Ramos (cell line): ENCODE measurements around the gene PARM1.

ENCODE experiments used
- in situ Hi-C: fragments of 300-500 bp; cut with MboI; formaldehyde crosslinking; loops from one replicate; pipeline ENCODE4 v1.14.3; 2022; ENCODE audit warnings: low sequenced_read_pairs; ENCODE audit not compliant: unreplicated experiment

The PARM1 gene

DNA sequence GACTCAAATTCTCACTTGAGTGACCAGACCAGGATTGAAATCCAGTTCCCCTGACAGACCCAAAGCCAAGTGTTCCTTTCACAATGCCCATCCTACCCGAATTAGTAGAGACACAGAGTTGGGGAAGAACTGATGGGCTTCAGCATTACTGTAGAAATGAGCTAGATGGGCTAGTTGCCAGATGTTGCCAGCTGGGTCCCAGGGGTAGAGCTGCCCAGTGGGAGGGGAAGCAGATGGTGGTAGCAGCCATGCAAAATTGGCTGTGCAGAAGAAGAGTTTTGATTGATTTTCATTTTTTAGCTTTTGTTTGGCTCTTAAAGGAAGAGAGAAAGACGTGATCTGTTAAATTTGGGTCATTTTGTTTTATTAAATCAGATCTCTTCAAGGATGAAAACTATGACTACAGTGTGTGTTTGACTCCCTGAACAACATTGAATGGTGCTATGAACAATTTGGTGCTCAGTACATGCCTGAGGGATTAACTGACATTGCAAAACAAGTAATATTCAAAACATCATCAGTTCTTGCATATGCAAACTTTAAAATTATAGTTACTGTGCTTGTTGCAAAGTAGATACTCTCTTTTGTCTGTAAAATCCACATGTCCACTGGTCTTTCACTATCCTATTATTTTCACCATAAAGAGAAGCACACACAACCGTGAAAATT is 86.0 kb downstream of the PARM1 start:
- in situ Hi-C loops = no loop called here

DNA sequence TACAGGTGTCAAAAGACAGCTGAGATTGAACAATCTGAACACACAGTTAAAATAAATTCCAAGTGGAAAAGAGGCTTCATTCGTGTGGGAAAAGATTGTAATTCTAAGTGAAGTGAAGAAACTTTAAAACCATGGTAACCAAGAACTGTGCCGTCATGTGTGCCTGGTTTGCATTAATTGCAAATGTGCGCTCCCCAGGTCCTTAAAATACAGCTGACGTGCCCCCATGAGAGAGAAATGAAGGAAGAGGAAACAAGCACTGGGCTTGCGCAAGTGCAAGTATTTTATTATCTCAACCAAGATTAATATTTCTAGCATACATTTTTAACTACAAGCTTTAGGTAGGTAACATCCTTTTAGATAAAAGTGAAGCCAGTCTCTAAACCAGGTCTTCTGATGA is 92.5 kb downstream of the PARM1 start:
- in situ Hi-C loops = no loop called here

DNA sequence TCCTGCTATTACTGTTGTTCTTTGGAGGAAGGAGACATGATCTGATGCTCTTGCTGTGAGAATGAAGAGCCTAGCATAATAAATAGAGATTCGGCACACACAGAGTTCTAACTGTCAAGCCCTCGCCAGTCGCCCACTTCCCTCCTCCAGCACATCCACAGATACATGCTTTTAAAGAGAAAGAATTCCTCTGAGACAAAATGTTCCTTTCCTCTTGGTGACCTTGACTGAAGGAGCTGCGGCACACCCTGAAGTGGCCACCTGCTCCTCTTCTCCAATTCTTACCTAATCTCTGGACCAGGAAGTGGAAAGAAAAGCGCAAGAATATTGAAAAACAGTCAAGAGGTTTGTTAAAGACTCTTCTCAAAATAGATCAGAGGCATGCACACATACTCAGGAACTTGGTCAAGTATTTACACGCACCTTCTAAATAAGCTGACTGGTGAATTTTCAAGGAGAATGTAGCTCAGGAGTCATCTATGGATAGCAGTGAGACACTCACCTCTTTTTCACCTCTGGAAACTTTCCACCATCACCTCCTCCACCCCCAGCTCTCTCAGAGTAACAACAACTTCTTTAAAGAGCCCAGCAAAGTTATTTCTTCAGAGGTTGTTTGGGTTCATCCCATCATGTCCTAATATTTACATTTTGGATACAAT is 95.4 kb downstream of the PARM1 start:
- in situ Hi-C loops = no loop called here

DNA sequence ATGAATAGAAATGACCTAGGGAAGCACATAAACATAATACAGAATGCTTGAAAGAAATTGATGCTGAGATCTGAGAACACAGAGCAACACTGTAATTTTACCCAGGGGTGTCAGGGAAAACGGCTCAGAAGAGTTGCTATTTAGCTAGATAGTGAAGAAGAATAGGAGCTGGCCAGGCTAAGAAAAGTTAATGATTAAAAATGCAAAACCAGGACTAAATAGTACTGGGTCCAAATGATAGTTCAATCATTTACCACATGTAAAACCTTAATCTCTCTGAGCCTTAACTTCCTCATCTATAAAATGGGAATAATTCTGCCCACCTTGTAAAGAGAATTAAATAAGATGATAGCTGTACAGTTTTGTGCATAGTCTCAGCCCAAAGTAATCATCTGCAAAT is 97.1 kb downstream of the PARM1 start:
- in situ Hi-C loops = no loop called here

DNA sequence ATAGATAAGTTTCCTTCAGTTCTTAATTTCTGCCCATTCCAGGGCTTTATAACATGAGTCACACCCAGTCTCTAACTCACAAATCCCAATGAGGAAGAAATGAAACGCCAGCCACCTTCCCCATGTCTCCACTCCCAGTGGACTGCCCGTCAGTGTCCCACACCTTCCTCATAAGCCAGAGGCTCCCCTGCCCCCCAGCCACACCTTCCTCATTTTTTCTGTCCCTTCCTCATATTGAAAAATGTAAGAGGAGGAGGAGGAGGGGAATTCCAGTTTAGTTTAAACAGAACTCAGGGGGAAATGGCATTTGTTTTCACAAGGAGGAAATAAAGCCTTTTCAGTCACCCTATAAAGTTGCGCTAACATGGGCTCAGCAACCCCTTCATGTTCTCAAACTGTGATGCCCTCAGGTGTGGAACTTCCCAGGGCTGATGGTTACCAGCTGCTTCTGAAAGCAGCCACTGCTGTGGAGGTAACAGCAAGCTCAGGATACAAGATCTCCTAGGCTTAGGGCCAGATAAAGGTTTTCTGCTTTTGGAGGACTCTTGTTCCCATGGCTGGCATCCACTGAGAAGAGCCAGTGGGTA is 97.8 kb downstream of the PARM1 start:
- in situ Hi-C loops = no loop called here

DNA sequence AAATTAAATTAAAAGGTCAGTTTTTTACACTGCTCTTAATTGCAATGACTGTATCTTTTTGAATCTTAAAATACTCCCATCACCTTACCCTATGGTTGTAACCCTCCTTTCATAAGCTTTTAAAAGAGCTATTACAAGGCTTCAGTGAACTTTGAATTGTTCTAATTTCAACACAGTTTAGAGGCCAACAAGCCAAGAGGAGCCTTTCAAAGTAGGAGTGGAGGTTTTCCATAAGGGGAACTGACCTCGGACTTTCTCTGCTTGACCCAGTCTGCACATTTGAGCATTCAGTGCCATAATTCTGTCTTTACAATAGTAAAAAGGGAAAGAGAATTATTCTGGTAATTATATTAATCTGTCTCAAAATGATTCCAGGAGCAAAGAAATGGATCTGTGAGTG is 98.9 kb downstream of the PARM1 start:
- in situ Hi-C loops = no loop called here

DNA sequence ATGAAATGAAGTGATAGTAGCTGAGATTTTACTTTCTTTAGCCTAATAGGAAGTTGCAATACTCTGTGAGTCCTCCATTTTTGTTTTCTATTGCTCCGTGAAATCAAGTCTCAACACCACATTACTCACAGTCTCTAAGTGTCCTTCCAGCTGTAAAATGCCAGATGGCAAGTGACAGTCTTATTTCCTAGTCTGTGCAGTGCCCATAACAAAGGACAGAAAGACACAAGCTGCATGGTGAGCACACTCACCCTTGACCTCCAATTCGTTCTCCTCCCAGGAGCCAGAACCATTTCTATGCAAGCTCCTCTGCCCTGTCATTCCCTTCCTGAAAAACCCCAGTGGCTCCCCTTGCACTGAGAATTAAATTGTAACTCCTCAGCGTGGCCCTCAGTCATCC is 101.6 kb downstream of the PARM1 start:
- in situ Hi-C loops = no loop called here

DNA sequence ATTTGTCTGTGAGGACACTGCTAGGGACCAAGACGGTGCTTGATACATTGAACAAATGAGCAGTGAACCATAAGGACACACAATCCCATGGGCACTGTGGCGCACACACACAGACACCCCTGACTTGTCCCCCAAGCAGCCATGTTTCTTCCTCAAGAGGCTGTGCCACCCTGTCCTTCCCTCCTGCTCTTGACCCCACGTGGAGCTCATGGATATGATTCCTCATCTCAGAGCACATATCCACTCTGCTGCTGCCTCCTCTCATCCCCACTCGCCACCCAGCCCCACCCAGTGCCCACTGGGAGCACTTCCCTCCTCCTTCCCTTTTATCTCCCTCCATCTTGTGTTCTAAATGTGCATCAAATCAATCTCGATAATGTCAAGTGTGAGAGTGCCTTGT is 102.4 kb downstream of the PARM1 start:
- in situ Hi-C loops = no loop called here

DNA sequence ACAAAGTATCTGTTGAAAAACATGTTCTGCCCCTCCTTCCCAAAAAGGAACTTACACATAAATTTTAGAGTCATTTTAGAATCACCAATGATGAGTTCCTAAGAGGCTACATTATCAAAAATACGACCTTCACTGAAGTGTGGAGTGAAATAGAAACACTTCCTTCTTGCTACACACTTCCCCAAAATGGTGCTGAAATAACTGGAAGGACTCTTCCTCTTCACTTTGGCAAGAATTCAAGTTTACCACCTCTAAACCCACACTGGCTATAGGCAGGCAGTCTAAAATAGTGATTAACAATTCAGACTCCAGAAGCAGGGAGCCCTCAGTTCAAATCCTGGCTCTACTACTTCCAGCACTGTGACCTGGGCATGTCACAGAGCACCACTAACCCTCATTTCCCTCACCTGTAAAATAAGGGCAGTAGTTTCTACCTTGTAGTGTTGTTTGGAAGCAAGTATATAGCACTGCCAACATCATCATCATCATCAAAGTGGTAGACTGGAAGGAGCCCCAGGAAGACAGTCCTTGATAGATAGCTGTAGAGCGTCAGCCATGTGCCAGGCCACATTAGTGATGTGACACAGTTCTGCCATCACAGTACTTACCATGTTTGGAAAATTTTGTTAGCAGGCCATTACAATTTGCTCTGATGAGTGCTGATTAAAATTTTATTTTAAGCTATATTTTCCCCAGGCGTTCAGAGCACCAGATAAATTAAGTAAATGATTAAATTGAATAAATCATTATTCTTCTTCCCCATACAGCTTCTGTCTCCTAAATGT is 103.3 kb downstream of the PARM1 start:
- in situ Hi-C loops = no loop called here

DNA sequence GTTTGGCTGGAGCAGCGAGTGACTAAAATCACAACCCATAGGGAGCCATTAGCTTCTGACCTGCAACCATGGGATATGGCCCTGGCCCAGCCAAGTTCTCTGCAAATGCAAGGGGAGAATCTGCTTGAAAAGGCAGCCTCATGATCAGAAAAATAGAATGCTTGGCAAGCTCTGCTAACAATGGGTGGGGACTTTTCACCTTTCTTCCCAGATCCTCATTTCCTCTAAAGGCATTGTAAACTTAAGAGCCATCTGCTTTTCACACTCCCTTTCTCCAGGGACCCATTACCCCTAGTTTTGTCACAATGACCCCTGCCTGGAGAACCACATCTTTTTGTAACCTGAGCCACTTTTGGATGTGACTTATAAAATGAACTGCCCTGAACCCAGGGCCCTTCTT is 104.3 kb downstream of the PARM1 start:
- in situ Hi-C loops = no loop called here

DNA sequence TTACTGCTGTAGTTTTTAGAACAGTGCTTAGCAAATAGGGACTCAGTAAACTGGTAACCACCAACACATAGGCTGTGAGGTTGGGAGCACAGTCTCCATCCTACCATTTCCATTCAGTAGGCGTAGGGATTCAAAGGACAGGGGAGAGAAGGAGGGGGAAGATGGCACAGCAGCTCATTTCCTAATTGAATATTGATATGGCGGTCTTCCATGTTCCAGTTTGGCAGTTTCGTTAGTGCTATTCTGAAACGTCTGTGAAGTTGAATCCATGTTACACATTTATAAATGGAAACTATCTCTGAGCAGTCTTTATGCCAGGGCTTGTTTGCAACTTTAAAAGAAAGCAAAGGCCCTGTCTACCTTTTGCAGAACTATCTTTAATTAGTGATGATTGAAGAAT is 105.5 kb downstream of the PARM1 start:
- in situ Hi-C loops = no loop called here

DNA sequence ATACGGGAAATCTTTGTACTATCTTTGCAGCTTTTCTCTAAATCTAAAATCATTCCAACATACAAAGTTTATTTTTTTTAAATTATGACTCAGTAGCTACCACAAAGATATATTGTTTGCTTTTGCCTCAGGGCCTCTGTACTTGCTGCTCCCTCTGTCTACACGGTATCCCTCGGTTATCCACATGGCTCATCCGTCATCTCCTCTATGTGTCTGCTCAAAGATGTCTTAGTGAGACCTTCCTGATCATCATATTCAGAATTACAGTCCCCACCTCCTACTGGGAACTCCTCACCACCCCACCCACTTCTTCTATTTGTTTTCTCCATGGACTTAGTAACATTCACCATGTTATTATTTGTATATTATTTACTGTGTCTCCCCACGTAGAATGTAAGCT is 107.8 kb downstream of the PARM1 start:
- in situ Hi-C loops = no loop called here

DNA sequence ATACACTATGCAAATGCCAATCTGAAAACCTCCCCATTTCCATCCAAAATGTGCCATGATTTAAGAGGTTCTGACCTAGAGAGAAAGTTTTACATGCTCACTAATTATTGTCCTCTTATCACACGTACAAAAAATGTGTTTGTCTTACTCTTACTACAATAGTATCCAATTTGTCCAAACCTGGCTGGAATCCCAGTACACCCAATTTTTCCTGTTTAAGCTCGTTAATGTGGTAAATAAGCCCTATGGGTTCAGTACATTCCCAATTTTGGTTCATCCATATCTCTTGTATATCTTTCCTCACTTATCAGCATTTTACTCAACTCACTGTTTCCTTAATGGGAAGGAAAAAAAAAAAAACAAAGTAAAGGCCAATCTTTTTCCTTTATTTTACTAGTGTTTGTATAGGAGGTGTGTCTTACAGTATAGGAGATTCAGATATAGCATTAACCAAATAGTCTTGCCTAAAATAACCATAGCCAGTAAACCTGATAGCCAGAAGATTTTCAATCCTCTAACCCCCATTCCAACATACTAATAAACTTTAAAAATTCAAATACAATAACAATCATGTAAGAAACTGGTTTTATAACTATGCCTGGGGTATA is 109.8 kb downstream of the PARM1 start:
- in situ Hi-C loops = no loop called here

DNA sequence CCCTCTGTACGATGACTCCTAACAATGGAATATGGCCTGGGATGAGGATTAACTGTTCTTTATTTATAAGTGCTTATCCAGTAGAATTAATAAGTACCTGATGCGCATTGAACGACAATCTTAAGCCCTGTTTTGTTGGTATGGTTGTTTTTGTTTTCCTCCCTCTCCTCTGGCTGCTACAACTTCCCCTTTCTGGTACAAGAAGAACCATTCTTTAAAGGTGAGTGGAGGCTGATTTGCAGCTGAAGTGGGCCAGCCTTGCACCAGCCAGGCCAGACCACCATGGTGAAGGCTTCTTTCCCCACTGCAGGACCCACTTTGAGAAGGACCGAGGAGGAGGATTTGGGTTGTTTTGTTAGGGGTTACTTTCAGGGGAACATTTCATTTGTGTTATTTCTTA is 113.3 kb downstream of the PARM1 start:
- in situ Hi-C loops = no loop called here

DNA sequence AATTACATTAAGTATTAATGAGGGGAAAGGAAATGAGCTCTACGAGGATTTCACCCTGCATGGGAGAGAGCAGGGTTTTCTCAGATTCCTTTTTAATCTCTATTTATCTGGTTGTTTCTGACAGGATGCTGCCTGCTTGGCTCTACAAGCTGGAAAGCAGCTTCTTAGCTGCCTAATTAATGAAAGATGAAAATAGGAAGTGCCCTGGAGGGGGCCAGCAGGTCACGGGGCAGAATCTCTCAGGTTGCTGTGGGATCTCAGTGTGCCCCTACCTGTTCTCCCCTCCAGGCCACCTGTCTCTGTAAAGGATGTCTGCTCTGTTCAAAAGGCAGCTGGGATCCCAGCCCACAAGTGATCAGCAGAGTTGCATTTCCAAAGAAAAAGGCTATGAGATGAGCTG is 113.7 kb downstream of the PARM1 start:
- in situ Hi-C loops = no loop called here

DNA sequence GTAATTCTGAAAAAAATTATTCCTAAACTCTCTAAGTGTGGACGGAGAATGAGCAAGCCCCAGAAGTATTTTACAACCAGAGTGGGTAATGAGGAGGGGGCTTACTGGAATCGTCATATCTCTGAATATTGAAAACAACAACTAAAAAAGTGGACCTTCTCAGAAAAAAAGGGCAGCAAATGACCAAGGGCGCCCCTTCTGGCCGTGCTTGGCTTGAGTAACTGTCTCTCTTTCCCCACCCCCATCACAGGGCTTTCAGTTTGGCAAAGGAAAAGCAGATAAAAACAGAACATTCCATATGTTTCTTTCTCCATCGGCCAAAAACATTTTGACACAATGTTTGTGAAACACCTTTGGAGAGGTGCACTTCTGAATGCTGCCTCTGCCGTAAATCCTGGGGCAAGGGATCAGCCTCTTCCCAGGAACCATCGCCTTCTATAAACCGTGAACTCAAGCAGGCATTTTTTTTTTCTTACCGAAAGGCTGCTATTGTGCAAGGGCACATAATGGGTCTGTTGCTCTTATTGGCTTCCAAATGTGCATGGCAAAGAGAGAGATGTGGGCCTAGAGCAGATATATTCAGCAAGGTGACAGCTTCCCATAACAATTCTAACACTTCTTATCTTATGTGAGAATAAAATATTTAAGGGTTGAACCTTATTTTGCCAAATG is 115.4 kb downstream of the PARM1 start:
- in situ Hi-C loops = no loop called here

DNA sequence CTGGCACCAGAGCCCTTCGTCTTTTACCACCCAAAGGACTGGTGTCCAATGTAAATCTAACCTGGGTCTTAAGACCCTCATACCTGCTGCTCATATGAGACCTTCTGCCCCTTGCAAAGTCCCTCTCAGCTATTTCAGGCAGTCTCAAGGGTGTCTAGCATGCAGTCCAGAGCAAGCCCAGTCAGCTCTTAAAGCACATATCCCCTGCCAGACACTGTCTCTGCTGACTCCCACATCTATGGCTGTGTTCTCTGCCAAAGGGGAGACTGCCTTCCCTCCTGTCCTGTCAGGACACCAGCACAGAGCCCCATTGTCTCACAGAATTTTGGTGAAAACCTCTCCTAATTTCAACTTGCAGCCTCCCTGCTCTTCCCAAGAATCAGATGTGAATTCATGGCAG is 118.5 kb downstream of the PARM1 start:
- in situ Hi-C loops = no loop called here

DNA sequence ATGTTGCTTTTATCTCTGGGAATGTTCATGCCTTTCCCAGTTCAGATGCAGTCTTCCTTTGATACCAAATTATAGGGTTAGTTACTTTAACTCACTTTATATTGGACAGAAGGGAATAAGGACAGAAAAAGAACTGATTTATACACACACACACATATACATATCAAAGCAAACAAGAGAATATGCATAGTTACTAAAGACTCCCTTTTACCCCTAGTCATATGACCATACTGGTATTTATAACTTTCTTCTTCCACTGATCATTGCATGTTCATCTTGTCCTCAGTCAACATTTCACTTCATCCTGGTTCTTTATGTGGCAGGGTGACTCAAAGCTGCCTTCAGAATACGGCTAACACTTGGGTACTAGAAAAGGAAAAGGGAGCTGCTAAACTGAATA is 120.4 kb downstream of the PARM1 start:
- in situ Hi-C loops = no loop called here

DNA sequence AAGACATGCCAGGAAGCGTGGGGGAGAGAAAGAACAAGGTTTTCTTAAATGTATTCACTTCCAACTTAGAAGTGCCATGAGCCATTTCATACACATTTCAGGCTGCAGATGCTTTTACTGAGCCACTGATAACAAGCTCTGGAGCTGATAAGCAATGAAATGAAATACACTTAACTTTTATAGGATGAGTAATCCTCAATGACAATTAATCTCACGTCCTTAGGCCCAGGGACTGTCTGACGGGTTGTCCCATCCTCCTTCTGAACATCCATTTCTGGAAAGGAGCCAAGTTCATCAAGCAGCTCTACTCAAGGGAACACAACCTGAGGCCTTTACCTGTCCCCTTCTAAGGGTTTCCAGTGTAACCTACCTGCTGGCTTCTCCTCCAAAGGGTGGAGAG is 121.2 kb downstream of the PARM1 start:
- in situ Hi-C loops = no loop called here

DNA sequence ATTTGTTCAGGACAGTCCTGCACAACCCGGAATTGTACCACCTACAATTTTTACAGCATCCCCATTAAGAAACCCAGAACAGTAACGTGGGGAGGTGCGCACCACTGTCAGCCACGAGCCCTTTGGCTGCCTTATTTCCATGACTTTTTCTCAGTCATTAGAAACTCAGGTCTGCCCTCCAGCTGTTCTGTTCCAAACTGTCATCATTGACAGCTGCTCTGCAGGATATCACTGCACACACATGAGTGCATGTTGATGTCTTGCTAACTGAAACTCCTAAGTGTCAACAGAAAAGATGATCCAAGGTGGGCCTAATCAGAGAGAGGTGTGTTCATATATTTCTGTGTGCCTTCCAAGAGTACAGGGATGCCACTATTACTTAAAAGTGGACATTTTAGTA is 123.4 kb downstream of the PARM1 start:
- in situ Hi-C loops = no loop called here
